ENCODE measurements around the gene IFT80.

IFT80 gene

GRCh38 chr3:160427832-160428424, 28.9 kb upstream of the IFT80 start:
- Histone ChIP-seq H3K36me3 (peaks cover 70 to 76% (median 75%) of the 10 kb centered on the region in 3 donors), H3K4me3 (no peak overlapping the region), H3K27ac (no peak overlapping the region), H3K27me3 (no peaks in the 10 kb centered on the region), H3K4me1 (no peaks in the 10 kb centered on the region), H3K9me3 (no peaks in the 10 kb centered on the region)
- intact Hi-C loops (cut with DNase I; ENCODE audit: low total_unique reads): no loop called here
- no peak for DNase-seq
- no peak for TF ChIP-seq CTCF (IDR thresholded peaks at IDR 0.05)

GRCh38 chr3:160417311-160417710, 18.3 kb upstream of the IFT80 start:
- no peak overlapping the region for H3K4me3 ChIP-seq
- intact Hi-C loops (cut with DNase I; ENCODE audit: low total_unique reads): loop anchor here (5.0 to 10.0 kb wide), 2 partner anchors 253 to 380 kb away; no protein-coding TSS in a partner anchor
- H3K36me3 ChIP-seq: peaks cover 14 to 49% (median 30%) of the 10 kb centered on the region in 3 donors
- TF ChIP-seq CTCF (IDR thresholded peaks at IDR 0.05): no peak
- no peaks in the 10 kb centered on the region for H3K27me3 ChIP-seq
- no peaks in the 10 kb centered on the region for H3K9me3 ChIP-seq
- H3K4me1 ChIP-seq: no peaks in the 10 kb centered on the region
- DNase-seq: no peak
- no peak overlapping the region for H3K27ac ChIP-seq

GRCh38 chr3:160413613-160414248, 14.7 kb upstream of the IFT80 start:
- peak; percentile 71 to 83 for TF ChIP-seq CTCF (IDR thresholded peaks at IDR 0.05)
- Histone ChIP-seq H3K27me3 (no peaks in the 10 kb centered on the region), H3K36me3 (peaks cover 0 to 34% (median 16%) of the 10 kb centered on the region in 3 donors), H3K27ac (no peak overlapping the region), H3K9me3 (no peaks in the 10 kb centered on the region), H3K4me3 (no peak overlapping the region), H3K4me1 (no peaks in the 10 kb centered on the region)
- peak in 1 of 2 donors; percentile 41 for DNase-seq
- intact Hi-C loops (cut with DNase I; ENCODE audit: low total_unique reads): loop anchor here (10.0 kb wide), 1 partner anchor 249 kb away; no protein-coding TSS in a partner anchor

GRCh38 chr3:160412477-160412876, 13.5 kb upstream of the IFT80 start:
- Histone ChIP-seq H3K4me1 (no peaks in the 10 kb centered on the region), H3K27me3 (no peaks in the 10 kb centered on the region), H3K4me3 (no peak overlapping the region), H3K36me3 (peaks cover 0 to 28% (median 10%) of the 10 kb centered on the region in 3 donors), H3K27ac (no peak overlapping the region), H3K9me3 (no peaks in the 10 kb centered on the region)
- intact Hi-C loops (cut with DNase I; ENCODE audit: low total_unique reads): loop anchor here (10.0 kb wide), 1 partner anchor 248 kb away; no protein-coding TSS in a partner anchor
- no peak for TF ChIP-seq CTCF (IDR thresholded peaks at IDR 0.05)
- no peak for DNase-seq

- Histone ChIP-seq H3K36me3 (peaks cover 0 to 9% (median 2%) of the 10 kb centered on the region in 3 donors), H3K27ac (no peak overlapping the region), H3K9me3 (no peaks in the 10 kb centered on the region), H3K4me3 (no peak overlapping the region), H3K4me1 (no peaks in the 10 kb centered on the region), H3K27me3 (no peaks in the 10 kb centered on the region)
- intact Hi-C loops (cut with DNase I; ENCODE audit: low total_unique reads): loop anchor here (10.0 kb wide), 2 partner anchors 155 to 245 kb away; partner anchors contain the start of gene KPNA4
- TF ChIP-seq CTCF (IDR thresholded peaks at IDR 0.05): no peak
- no peak for DNase-seq
These were observed 11.0 kb upstream of the IFT80 start for GRCh38 chr3:160409812-160410610.
